Liver (tissue), 9 donors: ENCODE data around the gene VCX2. TPM values are rescaled to one million over a fixed set of nuclear protein-coding genes. Genes with fewer than 3 reads are reported as not detected.

ENCODE experiments used
- DNase-seq: peaks from one replicate; pipeline ENCODE4 v3.0.0-alpha.2; 2017; ENCODE audit warnings: low spot score
- H3K27ac ChIP-seq, 2 donors: one replicate each; pipeline ENCODE4 v1.7.0; 2013; ENCODE audit warnings: inconsistent platforms in 2 of 2, low read length in 2 of 2, control low read depth in 1 of 2, low read depth in 1 of 2, mild to moderate bottlenecking in 1 of 2
- H3K27me3 ChIP-seq, 4 donors: one replicate each; pipeline versions ENCODE4 v1.6.1 to v1.7.0; 2013; ENCODE audit warnings: low read length in 3 of 4, inconsistent platforms in 1 of 4, mild to moderate bottlenecking in 1 of 4, moderate library complexity in 1 of 4; ENCODE audit not compliant: control insufficient read depth in 4 of 4, insufficient read depth in 4 of 4
- H3K36me3 ChIP-seq, 4 donors: one replicate each; pipeline versions ENCODE4 v1.6.1 to v1.7.0; 2013; ENCODE audit warnings: low read length in 3 of 4, mild to moderate bottlenecking in 3 of 4, low read depth in 1 of 4, moderate library complexity in 1 of 4; ENCODE audit not compliant: control insufficient read depth in 4 of 4, insufficient read depth in 3 of 4
- H3K4me1 ChIP-seq, 4 donors: one replicate each; pipeline versions ENCODE4 v1.6.1 to v1.7.0; 2013; ENCODE audit warnings: low read length in 3 of 4, mild to moderate bottlenecking in 3 of 4, moderate library complexity in 1 of 4; ENCODE audit not compliant: control insufficient read depth in 4 of 4, insufficient read depth in 4 of 4
- H3K4me3 ChIP-seq, 3 donors: one replicate each; pipeline versions ENCODE4 v1.6.1 to v1.7.0; 2013; ENCODE audit warnings: low read length in 3 of 3, control low read depth in 1 of 3, low read depth in 1 of 3, mild to moderate bottlenecking in 1 of 3
- H3K9ac ChIP-seq, 2 donors: one replicate each; pipeline ENCODE4 v1.7.0; 2013; ENCODE audit warnings: low read length in 2 of 2, mild to moderate bottlenecking in 2 of 2, moderate library complexity in 2 of 2, control low read depth in 1 of 2, low read depth in 1 of 2
- H3K9me3 ChIP-seq, 4 donors: one replicate each; pipeline versions ENCODE4 v1.6.1 to v1.7.0; 2013; ENCODE audit warnings: low read length in 3 of 4; ENCODE audit not compliant: control insufficient read depth in 4 of 4
- EGR1 ChIP-seq, 2 donors: IDR thresholded peaks; 2 replicates each; pipeline ENCODE4 v1.6.1; 2016 to 2018; ENCODE audit warnings: antibody characterized with exemption in 2 of 2, low read depth in 2 of 2
- FOXA1 ChIP-seq: IDR thresholded peaks from 2 replicates; pipeline ENCODE4 v1.6.1; 2016; ENCODE audit warnings: antibody characterized with exemption
- FOXA2 ChIP-seq: IDR thresholded peaks from 2 replicates; pipeline ENCODE4 v1.6.1; 2016; ENCODE audit warnings: antibody characterized with exemption
- GABPA ChIP-seq, 2 donors: IDR thresholded peaks in 1 of 2; conservative IDR thresholded peaks in 1 of 2; 2 replicates each; pipeline ENCODE4 v1.6.1; 2016; ENCODE audit warnings: antibody characterized with exemption in 2 of 2, mild to moderate bottlenecking in 1 of 2, moderate library complexity in 1 of 2
- HNF4A ChIP-seq, 2 donors: conservative IDR thresholded peaks; 2 replicates each; pipeline ENCODE4 v1.6.1; 2016; ENCODE audit warnings: antibody characterized with exemption in 2 of 2, mild to moderate bottlenecking in 2 of 2
- HNF4G ChIP-seq: IDR thresholded peaks from 2 replicates; pipeline ENCODE4 v1.6.1; 2016; ENCODE audit warnings: antibody characterized with exemption
- JUND ChIP-seq, 2 donors: IDR thresholded peaks; 2 replicates each; pipeline ENCODE4 v1.6.1; 2016; ENCODE audit warnings: antibody characterized with exemption in 2 of 2
- NR2F2 ChIP-seq: IDR thresholded peaks from 2 replicates; pipeline ENCODE4 v1.6.1; 2016; ENCODE audit warnings: antibody characterized with exemption
- RAD21 ChIP-seq, 2 donors: IDR thresholded peaks; 2 replicates each; pipeline ENCODE4 v1.6.1; 2016; ENCODE audit warnings: antibody characterized with exemption in 2 of 2, mild to moderate bottlenecking in 2 of 2
- RXRA ChIP-seq, 2 donors: IDR thresholded peaks; 2 replicates each; pipeline ENCODE4 v1.6.1; 2017 to 2018; ENCODE audit warnings: antibody characterized with exemption in 2 of 2, mild to moderate bottlenecking in 1 of 2
- SP1 ChIP-seq: IDR thresholded peaks from 2 replicates; pipeline ENCODE4 v1.6.1; 2018; ENCODE audit warnings: antibody characterized with exemption, mild to moderate bottlenecking
- TAF1 ChIP-seq: conservative IDR thresholded peaks from 2 replicates; pipeline ENCODE4 v1.6.1; 2016; ENCODE audit warnings: antibody characterized with exemption, mild to moderate bottlenecking
- YY1 ChIP-seq: IDR thresholded peaks from 2 replicates; pipeline ENCODE4 v1.6.1; 2016; ENCODE audit warnings: antibody characterized with exemption, mild to moderate bottlenecking
- WGBS: extraction: QIAGEN DNeasy Blood & Tissue Kit; methylation state at CpG from one replicate; pipeline ENCODE4 v1.1.7; 2013; 5-methylcytosine and 5-hydroxymethylcytosine counted together
- polyA plus RNA-seq, 2 donors: library from polyadenylated mRNA; stranded (reverse) in 1 of 2; unstranded in 1 of 2; fragments of 200-250 nt in 1 of 2; fragments of >200 nt in 1 of 2; fragmentation: Nextera tagmentation in 1 of 2; extraction: Ambion mirVana in 1 of 2; gene quantifications; one replicate each; pipeline versions ENCODE4 v1.2.1 to v1.2.3, GENCODE V29; 2013 to 2015
- total RNA-seq, 2 donors: library from RNA; depleted of rRNA; stranded (reverse); fragments of >200 nt; gene quantifications; one replicate each; pipeline ENCODE4 v1.2.3, GENCODE V29; 2014
- TF ChIP-seq, protein P1 (sequence below): IDR thresholded peaks from 2 replicates; pipeline ENCODE4 v1.6.1; 2016; ENCODE audit warnings: antibody characterized with exemption
- TF ChIP-seq, protein P2 (sequence below): IDR thresholded peaks from 2 replicates; pipeline ENCODE4 v1.6.1; 2016; ENCODE audit warnings: antibody characterized with exemption
- TF ChIP-seq, protein P3 (sequence below): IDR thresholded peaks from 2 replicates; pipeline ENCODE4 v1.6.1; 2016; ENCODE audit warnings: antibody characterized with exemption
- TF ChIP-seq, protein P4 (sequence below): fragments of 150-350 bp; IDR thresholded peaks from 2 replicates; pipeline ENCODE4 v1.5.1; 2017; ENCODE audit warnings: improper control_type of control experiment, low read depth, low read length; ENCODE audit not compliant: missing input control
- TF ChIP-seq, protein P5 (sequence below): IDR thresholded peaks from 2 replicates; pipeline ENCODE4 v1.6.1; 2016; ENCODE audit warnings: antibody characterized with exemption, mild to moderate bottlenecking
- donor health status: healthy.
- donor health status: healthy.
- donor health status: healthy.
- donor health status: healthy.
- donor health status: healthy.

VCX2 gene
- total and polyA plus RNA-seq, 4 donors: not detected

DNA sequence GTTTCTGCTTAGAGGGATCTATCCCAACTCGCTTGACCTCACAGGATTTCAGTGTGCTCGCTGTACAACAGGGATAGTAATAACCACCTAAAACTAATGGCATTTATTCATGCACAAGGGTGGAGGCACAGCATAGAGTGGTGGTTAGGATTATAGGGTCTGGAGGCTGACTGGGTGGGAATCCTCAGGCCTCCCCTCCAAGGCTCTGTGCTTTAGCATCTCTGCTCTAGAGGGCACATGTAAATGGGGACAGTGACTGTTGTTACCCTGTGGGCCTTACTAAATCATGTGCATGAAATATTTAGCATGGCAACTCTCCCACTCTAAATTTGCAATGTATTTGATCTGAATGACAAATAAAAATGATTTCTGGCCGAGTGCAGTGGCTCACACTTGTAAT lies 29.2 kb downstream of the VCX2 start:
- Histone ChIP-seq H3K27ac (no peak overlapping the region), H3K36me3 (no peaks in the 10 kb centered on the region), H3K4me1 (no peaks in the 10 kb centered on the region), H3K9ac (no peak overlapping the region), H3K27me3 (no peaks in the 10 kb centered on the region), H3K9me3 (no peaks in the 10 kb centered on the region), H3K4me3 (no peak overlapping the region)
- TF ChIP-seq, protein P1, sequence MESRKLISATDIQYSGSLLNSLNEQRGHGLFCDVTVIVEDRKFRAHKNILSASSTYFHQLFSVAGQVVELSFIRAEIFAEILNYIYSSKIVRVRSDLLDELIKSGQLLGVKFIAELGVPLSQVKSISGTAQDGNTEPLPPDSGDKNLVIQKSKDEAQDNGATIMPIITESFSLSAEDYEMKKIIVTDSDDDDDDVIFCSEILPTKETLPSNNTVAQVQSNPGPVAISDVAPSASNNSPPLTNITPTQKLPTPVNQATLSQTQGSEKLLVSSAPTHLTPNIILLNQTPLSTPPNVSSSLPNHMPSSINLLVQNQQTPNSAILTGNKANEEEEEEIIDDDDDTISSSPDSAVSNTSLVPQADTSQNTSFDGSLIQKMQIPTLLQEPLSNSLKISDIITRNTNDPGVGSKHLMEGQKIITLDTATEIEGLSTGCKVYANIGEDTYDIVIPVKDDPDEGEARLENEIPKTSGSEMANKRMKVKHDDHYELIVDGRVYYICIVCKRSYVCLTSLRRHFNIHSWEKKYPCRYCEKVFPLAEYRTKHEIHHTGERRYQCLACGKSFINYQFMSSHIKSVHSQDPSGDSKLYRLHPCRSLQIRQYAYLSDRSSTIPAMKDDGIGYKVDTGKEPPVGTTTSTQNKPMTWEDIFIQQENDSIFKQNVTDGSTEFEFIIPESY: no peak
- TF ChIP-seq FOXA2 (no peak), SP1 (no peak), RAD21 (IDR thresholded peaks at IDR 0.05) (no peak)
- TF ChIP-seq, protein P2, sequence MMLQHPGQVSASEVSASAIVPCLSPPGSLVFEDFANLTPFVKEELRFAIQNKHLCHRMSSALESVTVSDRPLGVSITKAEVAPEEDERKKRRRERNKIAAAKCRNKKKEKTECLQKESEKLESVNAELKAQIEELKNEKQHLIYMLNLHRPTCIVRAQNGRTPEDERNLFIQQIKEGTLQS: no peak
- TF ChIP-seq, protein P3, sequence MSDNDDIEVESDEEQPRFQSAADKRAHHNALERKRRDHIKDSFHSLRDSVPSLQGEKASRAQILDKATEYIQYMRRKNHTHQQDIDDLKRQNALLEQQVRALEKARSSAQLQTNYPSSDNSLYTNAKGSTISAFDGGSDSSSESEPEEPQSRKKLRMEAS: no peak
- WGBS: 91% methylated on average over 3 of the region's 3 CpGs
- no peak for DNase-seq

DNA sequence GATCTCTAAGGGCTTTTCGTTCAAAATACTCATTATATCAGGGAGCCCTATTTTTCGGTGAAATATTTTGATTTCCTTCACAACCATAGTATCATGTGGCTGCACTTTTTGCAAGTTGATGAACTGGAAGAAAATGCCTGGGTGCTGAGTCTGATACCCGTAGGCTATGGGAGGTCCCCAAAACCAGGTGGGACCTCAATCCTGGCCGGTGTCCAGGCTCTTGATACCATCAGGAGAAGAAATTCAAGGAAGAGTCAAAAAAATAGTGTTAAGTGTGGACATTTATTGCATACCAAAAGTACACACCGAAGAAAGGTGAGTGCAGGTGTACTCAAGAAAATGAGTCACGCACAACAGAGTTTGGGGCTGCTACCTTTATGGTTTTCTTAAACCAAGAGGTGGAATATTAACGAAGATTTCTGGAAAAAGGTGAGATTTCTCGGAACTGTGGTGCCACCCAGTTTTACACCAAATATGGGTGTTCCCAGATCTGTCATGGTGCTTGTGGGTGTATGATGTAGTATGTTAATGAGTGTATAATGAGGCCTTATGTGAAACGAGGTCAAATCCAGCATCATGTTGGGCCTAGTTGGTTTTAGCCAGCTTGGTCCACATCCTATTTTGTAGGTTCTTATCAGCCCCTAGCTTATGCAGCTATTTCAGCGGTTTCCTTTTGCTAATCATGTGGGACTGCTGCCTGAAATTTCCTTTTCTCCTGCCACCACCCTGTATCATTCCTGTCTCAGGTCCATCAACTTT lies 29.9 kb downstream of the VCX2 start:
- Histone ChIP-seq H3K4me3 (no peak overlapping the region), H3K9ac (no peak overlapping the region), H3K27me3 (no peaks in the 10 kb centered on the region), H3K36me3 (no peaks in the 10 kb centered on the region), H3K27ac (no peak overlapping the region), H3K9me3 (no peaks in the 10 kb centered on the region), H3K4me1 (no peaks in the 10 kb centered on the region)
- DNase-seq: no peak
- 93% methylated on average over 10 of the region's 10 CpGs for WGBS
- no peak for TF ChIP-seq YY1
- TF ChIP-seq, protein P4, sequence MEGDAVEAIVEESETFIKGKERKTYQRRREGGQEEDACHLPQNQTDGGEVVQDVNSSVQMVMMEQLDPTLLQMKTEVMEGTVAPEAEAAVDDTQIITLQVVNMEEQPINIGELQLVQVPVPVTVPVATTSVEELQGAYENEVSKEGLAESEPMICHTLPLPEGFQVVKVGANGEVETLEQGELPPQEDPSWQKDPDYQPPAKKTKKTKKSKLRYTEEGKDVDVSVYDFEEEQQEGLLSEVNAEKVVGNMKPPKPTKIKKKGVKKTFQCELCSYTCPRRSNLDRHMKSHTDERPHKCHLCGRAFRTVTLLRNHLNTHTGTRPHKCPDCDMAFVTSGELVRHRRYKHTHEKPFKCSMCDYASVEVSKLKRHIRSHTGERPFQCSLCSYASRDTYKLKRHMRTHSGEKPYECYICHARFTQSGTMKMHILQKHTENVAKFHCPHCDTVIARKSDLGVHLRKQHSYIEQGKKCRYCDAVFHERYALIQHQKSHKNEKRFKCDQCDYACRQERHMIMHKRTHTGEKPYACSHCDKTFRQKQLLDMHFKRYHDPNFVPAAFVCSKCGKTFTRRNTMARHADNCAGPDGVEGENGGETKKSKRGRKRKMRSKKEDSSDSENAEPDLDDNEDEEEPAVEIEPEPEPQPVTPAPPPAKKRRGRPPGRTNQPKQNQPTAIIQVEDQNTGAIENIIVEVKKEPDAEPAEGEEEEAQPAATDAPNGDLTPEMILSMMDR: no peak
- TF ChIP-seq EGR1 (IDR thresholded peaks at IDR 0.05; ENCODE audit: low read depth in 2 of 2): no peak
- TF ChIP-seq FOXA2: no peak
- no peak for TF ChIP-seq NR2F2
- TF ChIP-seq, protein P3: no peak
- TF ChIP-seq HNF4G: no peak
- TF ChIP-seq SP1: no peak
- TF ChIP-seq, protein P1: no peak
- TF ChIP-seq GABPA (IDR thresholded peaks at IDR 0.05 in 1 of 2, conservative IDR thresholded peaks at IDR 0.05 in 1 of 2): no peak
- no peak for TF ChIP-seq HNF4A (conservative IDR thresholded peaks at IDR 0.05)
- no peak for TF ChIP-seq RAD21 (IDR thresholded peaks at IDR 0.05)
- no peak for TF ChIP-seq JUND (IDR thresholded peaks at IDR 0.05)
- no peak for TF ChIP-seq FOXA1
- TF ChIP-seq TAF1: no peak
- TF ChIP-seq, protein P5, sequence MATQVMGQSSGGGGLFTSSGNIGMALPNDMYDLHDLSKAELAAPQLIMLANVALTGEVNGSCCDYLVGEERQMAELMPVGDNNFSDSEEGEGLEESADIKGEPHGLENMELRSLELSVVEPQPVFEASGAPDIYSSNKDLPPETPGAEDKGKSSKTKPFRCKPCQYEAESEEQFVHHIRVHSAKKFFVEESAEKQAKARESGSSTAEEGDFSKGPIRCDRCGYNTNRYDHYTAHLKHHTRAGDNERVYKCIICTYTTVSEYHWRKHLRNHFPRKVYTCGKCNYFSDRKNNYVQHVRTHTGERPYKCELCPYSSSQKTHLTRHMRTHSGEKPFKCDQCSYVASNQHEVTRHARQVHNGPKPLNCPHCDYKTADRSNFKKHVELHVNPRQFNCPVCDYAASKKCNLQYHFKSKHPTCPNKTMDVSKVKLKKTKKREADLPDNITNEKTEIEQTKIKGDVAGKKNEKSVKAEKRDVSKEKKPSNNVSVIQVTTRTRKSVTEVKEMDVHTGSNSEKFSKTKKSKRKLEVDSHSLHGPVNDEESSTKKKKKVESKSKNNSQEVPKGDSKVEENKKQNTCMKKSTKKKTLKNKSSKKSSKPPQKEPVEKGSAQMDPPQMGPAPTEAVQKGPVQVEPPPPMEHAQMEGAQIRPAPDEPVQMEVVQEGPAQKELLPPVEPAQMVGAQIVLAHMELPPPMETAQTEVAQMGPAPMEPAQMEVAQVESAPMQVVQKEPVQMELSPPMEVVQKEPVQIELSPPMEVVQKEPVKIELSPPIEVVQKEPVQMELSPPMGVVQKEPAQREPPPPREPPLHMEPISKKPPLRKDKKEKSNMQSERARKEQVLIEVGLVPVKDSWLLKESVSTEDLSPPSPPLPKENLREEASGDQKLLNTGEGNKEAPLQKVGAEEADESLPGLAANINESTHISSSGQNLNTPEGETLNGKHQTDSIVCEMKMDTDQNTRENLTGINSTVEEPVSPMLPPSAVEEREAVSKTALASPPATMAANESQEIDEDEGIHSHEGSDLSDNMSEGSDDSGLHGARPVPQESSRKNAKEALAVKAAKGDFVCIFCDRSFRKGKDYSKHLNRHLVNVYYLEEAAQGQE: no peak
- TF ChIP-seq RXRA (IDR thresholded peaks at IDR 0.05): no peak
- TF ChIP-seq, protein P2: no peak
